Measurements from ENCODE around the gene SIPA1L3. TPM values are rescaled to one million over a fixed set of nuclear protein-coding genes. Genes with fewer than 3 reads are reported as not detected.

SIPA1L3 gene
- total and polyA plus RNA-seq, 8 donors = 19.7 to 44.8 (median 25.8) TPM

DNA sequence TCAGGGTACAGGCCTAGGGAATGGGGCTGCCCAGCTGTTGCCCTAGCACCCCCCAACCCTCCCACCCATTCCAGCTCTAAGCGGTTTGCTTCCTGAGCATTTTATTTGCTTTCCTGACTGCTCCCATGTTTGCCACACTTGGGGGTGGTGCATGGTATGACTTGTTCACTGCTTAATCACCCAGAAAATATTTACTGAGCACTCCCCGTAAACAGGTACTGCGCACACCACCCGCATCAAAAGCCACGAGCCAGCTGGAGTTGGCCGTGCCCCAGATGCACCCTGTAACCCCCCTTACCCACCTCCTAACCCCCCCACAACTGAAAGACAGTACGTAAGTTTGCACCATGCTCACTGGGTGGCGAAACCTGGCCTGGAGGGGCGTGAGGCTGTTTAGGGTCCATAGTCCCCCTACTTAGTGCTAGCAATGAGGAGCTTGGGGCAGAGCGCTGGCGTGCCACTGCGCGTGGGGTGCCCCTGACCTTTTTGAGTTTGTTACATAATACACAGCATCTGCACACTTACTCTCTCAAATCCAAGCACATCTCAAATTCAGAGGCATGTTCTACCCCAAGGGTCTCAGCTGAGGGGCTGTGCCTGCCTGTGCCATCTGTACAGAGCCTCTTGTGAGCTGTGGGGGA is 287.2 kb downstream of the SIPA1L3 start:
- Histone ChIP-seq H3K27me3 (no peaks in the 10 kb centered on the region), H3K36me3 (no peaks in the 10 kb centered on the region), H3K27ac (no peak overlapping the region), H3K4me3 (no peak overlapping the region), H3K9me3 (no peaks in the 10 kb centered on the region), H3K4me1 (no peaks in the 10 kb centered on the region)
- TF ChIP-seq, protein P1, sequence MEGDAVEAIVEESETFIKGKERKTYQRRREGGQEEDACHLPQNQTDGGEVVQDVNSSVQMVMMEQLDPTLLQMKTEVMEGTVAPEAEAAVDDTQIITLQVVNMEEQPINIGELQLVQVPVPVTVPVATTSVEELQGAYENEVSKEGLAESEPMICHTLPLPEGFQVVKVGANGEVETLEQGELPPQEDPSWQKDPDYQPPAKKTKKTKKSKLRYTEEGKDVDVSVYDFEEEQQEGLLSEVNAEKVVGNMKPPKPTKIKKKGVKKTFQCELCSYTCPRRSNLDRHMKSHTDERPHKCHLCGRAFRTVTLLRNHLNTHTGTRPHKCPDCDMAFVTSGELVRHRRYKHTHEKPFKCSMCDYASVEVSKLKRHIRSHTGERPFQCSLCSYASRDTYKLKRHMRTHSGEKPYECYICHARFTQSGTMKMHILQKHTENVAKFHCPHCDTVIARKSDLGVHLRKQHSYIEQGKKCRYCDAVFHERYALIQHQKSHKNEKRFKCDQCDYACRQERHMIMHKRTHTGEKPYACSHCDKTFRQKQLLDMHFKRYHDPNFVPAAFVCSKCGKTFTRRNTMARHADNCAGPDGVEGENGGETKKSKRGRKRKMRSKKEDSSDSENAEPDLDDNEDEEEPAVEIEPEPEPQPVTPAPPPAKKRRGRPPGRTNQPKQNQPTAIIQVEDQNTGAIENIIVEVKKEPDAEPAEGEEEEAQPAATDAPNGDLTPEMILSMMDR (IDR thresholded peaks at IDR 0.05) = no peak
- WGBS, 2 donors = 88 to 99% methylated on average over 13 of the region's 13 CpGs
- DNase-seq = peak in 1 of 6 donors; percentile 19
- peak in 2 of 4 donors; percentile 35 to 37 for ATAC-seq
- intact Hi-C loops (cut with DNase I) = no loop called here
- FAIRE-seq = no peak

DNA sequence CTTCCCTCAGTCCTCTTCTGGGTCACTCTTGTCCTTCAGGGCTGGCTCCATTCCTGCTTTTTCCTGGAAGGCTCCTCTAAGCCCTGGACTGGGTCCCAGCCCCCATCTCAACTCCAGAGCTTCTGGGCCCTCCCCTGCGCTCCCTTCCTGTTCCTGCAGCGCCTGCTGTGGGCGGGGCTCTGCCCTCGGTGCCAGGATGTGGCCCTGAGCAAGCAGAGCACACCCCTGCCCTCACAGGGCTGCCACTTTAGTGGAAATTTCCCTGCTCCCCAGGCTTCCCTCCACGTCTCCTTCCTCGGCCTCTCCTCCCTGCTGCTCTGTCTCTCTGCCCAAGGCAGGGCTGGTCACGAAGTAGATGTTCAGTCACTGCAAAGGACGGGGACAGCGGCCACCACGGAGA is 288.2 kb downstream of the SIPA1L3 start:
- ATAC-seq (no peak), DNase-seq (peak in 1 of 6 donors; percentile 37), FAIRE-seq (no peak)
- no peak overlapping the region for H3K27ac ChIP-seq
- no peak overlapping the region for H3K4me3 ChIP-seq
- no peaks in the 10 kb centered on the region for H3K4me1 ChIP-seq
- H3K36me3 ChIP-seq = no peaks in the 10 kb centered on the region
- intact Hi-C loops (cut with DNase I) = no loop called here
- H3K27me3 ChIP-seq = no peaks in the 10 kb centered on the region
- WGBS, 2 donors = 83 to 100% methylated on average over 10 of the region's 10 CpGs
- TF ChIP-seq, protein P1 (IDR thresholded peaks at IDR 0.05) = no peak
- H3K9me3 ChIP-seq = no peaks in the 10 kb centered on the region

DNA sequence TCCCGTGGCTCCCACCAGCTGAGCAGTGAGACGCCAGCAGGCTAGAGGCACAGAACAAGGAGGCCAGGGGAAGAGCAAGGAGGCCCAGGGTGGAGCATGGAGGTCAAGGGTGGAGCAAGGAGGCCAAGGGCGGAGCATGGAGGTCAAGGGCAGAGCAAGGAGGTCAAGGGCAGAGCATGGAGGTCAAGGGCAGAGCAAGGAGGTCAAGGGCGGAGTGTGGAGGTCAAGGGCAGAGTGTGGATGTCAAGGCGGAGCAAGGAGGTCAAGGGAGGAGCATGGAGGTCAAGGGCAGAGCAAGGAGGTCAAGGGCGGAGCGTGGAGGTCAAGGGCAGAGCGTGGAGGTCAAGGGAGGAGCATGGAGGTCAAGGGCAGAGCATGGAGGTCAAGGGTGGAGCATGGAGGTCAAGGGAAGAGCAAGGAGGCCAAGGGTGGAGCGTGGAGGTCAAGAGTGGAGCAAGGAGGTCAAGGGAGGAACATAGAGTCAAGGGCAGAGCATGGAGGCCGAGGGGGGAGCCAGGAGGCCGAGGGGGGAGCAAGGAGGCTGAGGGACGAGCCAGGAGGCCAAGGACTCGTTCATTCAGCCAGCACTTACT is 289.3 kb downstream of the SIPA1L3 start:
- TF ChIP-seq, protein P1 (IDR thresholded peaks at IDR 0.05) = no peak

DNA sequence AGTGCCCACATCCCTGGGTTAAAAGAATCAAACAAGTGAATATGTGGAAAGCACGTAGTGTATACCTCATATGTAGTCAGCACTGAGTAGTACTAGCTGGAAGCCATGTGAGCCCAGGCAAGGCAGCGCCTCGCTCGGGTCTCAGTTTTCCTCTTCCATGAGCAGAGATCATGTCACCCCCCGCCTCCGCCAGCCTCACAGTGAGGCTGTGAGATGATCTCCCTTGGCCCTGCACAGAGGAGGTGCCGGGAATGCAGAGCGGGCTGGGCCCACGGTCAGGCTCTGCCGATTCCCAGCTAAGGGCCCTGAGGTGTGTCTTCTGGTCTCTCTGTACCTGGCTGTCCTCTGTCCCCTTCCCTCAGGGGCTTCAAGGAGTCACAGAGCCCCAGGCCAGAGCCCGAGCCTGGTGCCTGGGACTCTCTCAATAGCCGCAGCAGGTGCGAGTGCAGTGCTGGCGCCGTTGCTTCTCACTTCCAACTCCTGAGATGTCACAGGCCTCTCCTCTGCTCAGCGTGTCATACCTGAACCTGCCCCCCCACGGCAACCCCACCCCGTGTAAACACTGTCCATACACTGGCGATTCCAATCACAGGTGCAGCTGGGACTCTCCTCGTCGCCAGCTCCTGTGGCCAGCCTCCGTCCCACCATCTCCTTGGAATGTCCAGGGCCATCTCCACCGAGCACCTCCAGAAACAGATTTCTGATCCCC is 290.1 kb downstream of the SIPA1L3 start:
- DNase-seq = no peak
- WGBS, 2 donors = 91 to 92% methylated on average over 23 of the region's 23 CpGs

More for the DNA sequence above, 289.3 kb downstream of the SIPA1L3 start:
- ATAC-seq (no peak), FAIRE-seq (no peak), DNase-seq (peak in 1 of 6 donors; percentile 18)
- intact Hi-C loops (cut with DNase I) = no loop called here
- Histone ChIP-seq H3K9me3 (no peaks in the 10 kb centered on the region), H3K36me3 (peaks cover 0 to under 1% (median 0%) of the 10 kb centered on the region in 3 donors), H3K4me1 (no peaks in the 10 kb centered on the region), H3K27me3 (no peaks in the 10 kb centered on the region), H3K4me3 (no peak overlapping the region), H3K27ac (no peak overlapping the region)
- 93 to 98% methylated on average over 13 of the region's 13 CpGs for WGBS, 2 donors

More for the DNA sequence above, 290.1 kb downstream of the SIPA1L3 start:
- intact Hi-C loops (cut with DNase I) = no loop called here
- no peaks in the 10 kb centered on the region for H3K4me1 ChIP-seq
- ATAC-seq (no peak), FAIRE-seq (no peak)
- H3K36me3 ChIP-seq = peaks cover 0 to 8% (median 6%) of the 10 kb centered on the region in 3 donors
- H3K27me3 ChIP-seq = no peaks in the 10 kb centered on the region
- no peaks in the 10 kb centered on the region for H3K9me3 ChIP-seq
- TF ChIP-seq, protein P1 (IDR thresholded peaks at IDR 0.05) = no peak
- no peak overlapping the region for H3K27ac ChIP-seq
- H3K4me3 ChIP-seq = no peak overlapping the region

All from pancreas (tissue), 10 donors.